Suprapubic skin (tissue), 4 donors: ENCODE measurements around the gene MSRB3. TPM values are rescaled to one million over a fixed set of nuclear protein-coding genes. Genes with fewer than 3 reads are reported as not detected.
"Not testable (repeated sequence)": the region's sequence is repeated elsewhere in the genome, so short reads cannot be mapped to it uniquely, and the experiment has no call there.

Experiments
- DNase-seq, 2 donors: peaks; one replicate each; pipeline ENCODE4 v3.0.0-alpha.2; 2019; ENCODE audit warnings: low spot score in 2 of 2
- H3K27ac ChIP-seq: fragments of 200-600 bp; sonication (generic); one replicate; pipeline ENCODE4 v1.5.1; 2019
- H3K27me3 ChIP-seq: fragments of 200-600 bp; sonication (generic); one replicate; pipeline ENCODE4 v1.5.1; 2019
- H3K36me3 ChIP-seq: fragments of 200-600 bp; sonication (generic); one replicate; pipeline ENCODE4 v1.5.1; 2019
- H3K4me1 ChIP-seq: fragments of 200-600 bp; sonication (generic); one replicate; pipeline ENCODE4 v1.5.1; 2019
- H3K4me3 ChIP-seq: fragments of 200-600 bp; sonication (generic); one replicate; pipeline ENCODE4 v1.5.1; 2019; ENCODE audit warnings: mild to moderate bottlenecking
- H3K9me3 ChIP-seq: fragments of 200-600 bp; sonication (generic); one replicate; pipeline ENCODE4 v1.5.1; 2019
- EP300 ChIP-seq: sonication (generic); formaldehyde crosslinking; IDR thresholded peaks from one replicate; pipeline ENCODE4 v1.6.1; 2017; ENCODE audit warnings: antibody characterized with exemption
- POLR2A ChIP-seq, 2 donors: fragments of 450-650 bp; IDR thresholded peaks; one replicate each; pipeline ENCODE4 v1.6.1; 2017; ENCODE audit warnings: antibody characterized with exemption in 2 of 2, mild to moderate bottlenecking in 2 of 2, moderate library complexity in 2 of 2
- POLR2AphosphoS5 ChIP-seq, 3 donors: sonication (generic); formaldehyde crosslinking; IDR thresholded peaks; one replicate each; pipeline ENCODE4 v1.6.1; 2017; ENCODE audit warnings: antibody characterized with exemption in 3 of 3
- WGBS: methylation state at CpG from one replicate; pipeline ENCODE4 v1.1.5; 2018; 5-methylcytosine and 5-hydroxymethylcytosine counted together
- total RNA-seq, 4 donors: library from RNA; depleted of rRNA; stranded (reverse); fragments of >200 nt; gene quantifications; one replicate each; pipeline ENCODE4 v1.1.0, GENCODE V29; 2016
- TF ChIP-seq, protein P1 (sequence below), 2 donors: fragments of 200-600 bp in 1 of 2; fragments of 450-650 bp in 1 of 2; sonication (generic) in 1 of 2; IDR thresholded peaks; one replicate each; pipeline ENCODE4 v1.5.1; 2016 to 2019; ENCODE audit warnings: antibody characterized with exemption in 2 of 2, mild to moderate bottlenecking in 1 of 2, moderate library complexity in 1 of 2

The MSRB3 gene
- total RNA-seq, 4 donors from 2014 or later = 5.2 to 16.9 (median 9.8) TPM

DNA sequence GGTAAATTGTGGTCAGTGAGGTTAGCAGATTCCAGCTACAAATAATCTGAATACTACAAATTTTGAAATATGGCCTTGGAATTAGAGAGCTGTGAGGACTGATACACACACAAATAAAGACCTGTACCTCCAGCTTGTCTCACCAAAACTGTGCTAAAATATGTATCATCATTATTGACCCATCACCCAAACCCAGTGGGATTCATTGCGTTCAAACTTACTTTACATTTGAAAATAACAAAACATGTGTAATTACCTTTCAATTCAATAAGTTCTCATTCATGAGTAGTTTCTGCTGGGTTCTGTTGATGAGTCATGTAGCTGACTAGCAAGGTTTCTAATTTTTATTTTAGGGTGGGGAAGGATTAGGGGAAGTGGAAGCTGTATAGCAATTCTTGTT, 170.9 kb downstream of the MSRB3 start:
- WGBS = 93% methylated on average over 1 of the region's 1 CpG
- no peaks in the 10 kb centered on the region for H3K36me3 ChIP-seq
- DNase-seq = no peak

DNA sequence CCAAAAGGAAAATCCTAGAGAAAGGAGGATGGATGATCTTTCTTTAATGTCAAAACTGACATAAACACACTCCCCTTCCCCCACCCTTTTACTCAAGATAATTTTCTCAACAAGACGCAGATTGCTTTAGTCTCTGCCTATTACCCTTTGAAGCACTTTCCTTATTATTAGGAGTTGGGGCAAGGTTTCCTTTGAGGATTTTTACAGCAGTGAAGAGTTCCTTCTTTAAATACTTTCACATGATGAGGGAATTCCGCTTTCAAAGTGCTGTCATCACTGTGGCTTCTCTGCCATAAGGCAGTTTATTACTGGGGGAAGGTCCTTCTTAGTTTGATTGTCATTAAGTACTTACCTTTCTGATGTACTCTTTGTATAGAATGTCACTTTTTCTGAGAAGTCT, 172.1 kb downstream of the MSRB3 start:
- Histone ChIP-seq H3K4me1 (no peaks in the 10 kb centered on the region), H3K27ac (no peak overlapping the region), H3K36me3 (no peaks in the 10 kb centered on the region), H3K9me3 (no peaks in the 10 kb centered on the region), H3K27me3 (no peaks in the 10 kb centered on the region), H3K4me3 (no peak overlapping the region)
- 60% methylated on average over 2 of the region's 2 CpGs for WGBS
- TF ChIP-seq EP300 = no peak
- no peak for TF ChIP-seq POLR2AphosphoS5 (IDR thresholded peaks at IDR 0.05)
- TF ChIP-seq, protein P1, sequence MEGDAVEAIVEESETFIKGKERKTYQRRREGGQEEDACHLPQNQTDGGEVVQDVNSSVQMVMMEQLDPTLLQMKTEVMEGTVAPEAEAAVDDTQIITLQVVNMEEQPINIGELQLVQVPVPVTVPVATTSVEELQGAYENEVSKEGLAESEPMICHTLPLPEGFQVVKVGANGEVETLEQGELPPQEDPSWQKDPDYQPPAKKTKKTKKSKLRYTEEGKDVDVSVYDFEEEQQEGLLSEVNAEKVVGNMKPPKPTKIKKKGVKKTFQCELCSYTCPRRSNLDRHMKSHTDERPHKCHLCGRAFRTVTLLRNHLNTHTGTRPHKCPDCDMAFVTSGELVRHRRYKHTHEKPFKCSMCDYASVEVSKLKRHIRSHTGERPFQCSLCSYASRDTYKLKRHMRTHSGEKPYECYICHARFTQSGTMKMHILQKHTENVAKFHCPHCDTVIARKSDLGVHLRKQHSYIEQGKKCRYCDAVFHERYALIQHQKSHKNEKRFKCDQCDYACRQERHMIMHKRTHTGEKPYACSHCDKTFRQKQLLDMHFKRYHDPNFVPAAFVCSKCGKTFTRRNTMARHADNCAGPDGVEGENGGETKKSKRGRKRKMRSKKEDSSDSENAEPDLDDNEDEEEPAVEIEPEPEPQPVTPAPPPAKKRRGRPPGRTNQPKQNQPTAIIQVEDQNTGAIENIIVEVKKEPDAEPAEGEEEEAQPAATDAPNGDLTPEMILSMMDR (IDR thresholded peaks at IDR 0.05) = no peak
- TF ChIP-seq POLR2A (IDR thresholded peaks at IDR 0.05) = no peak
- no peak for DNase-seq

More for the DNA sequence above, 170.9 kb downstream of the MSRB3 start:
- no peaks in the 10 kb centered on the region for H3K4me1 ChIP-seq
- no peaks in the 10 kb centered on the region for H3K9me3 ChIP-seq
- no peaks in the 10 kb centered on the region for H3K27me3 ChIP-seq
- TF ChIP-seq, protein P1 (IDR thresholded peaks at IDR 0.05) = no peak
- TF ChIP-seq POLR2AphosphoS5 (IDR thresholded peaks at IDR 0.05) = no peak
- no peak for TF ChIP-seq EP300
- TF ChIP-seq POLR2A (IDR thresholded peaks at IDR 0.05) = no peak
- H3K4me3 ChIP-seq = no peak overlapping the region
- H3K27ac ChIP-seq = no peak overlapping the region

DNA sequence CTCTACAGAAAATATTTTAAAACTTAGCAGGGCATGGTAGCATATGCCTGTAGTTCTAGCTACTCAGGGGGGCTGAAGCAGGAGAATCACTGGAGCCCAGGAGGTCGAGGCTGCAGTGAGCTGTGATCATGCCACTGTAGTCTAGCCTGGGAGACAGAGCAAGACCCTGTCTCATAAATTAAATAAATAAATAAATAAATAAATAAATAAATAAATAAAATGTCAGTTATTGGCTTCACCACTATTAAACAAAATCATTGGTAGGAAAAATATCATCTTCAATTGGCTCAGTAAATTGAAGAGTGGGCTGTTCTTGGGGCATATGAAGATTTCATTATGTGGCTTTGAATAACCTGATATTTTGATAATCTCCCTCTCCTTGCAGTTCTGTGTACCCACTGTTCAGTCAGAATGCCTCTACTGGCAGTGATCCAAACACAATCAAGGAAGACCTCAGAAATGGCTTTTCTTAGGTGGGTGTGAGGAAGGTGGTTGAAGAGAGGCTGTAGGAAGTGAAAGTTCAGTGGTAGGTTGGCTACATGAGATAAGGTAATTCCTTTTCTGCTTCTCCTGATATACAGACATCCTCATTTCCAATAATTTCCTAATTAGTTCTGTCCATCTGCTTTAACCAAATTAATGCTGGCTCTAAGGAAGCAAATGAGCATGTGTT, 175.8 kb downstream of the MSRB3 start:
- WGBS = 90% methylated on average over 1 of the region's 1 CpG
- TF ChIP-seq EP300 (no peak), POLR2AphosphoS5 (IDR thresholded peaks at IDR 0.05) (no peak), POLR2A (IDR thresholded peaks at IDR 0.05) (no peak)
- TF ChIP-seq, protein P1 (IDR thresholded peaks at IDR 0.05) = no peak
- no peaks in the 10 kb centered on the region for H3K9me3 ChIP-seq
- H3K27ac ChIP-seq = no peak overlapping the region
- H3K4me1 ChIP-seq = no peaks in the 10 kb centered on the region
- no peaks in the 10 kb centered on the region for H3K27me3 ChIP-seq
- DNase-seq = no peak
- no peak overlapping the region for H3K4me3 ChIP-seq
- no peaks in the 10 kb centered on the region for H3K36me3 ChIP-seq

DNA sequence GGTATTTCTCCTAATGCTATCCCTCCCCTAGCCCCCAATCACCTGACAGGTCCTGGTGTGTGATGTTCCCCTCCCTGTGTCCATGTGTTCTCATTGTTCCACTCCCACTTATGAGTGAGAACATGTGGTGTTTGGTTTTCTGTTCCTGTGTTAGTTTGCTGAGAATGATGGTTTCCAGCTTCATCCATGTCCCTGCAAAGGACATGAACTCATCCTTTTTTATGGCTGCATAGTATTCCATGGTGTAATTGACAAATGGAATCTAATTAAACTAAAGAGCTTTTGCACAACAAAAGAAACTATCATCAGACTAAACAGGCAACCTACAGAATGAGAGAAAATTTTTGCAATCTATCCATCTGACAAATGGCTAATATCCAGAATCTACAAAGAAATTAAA, 178.9 kb downstream of the MSRB3 start:
- not testable (repeated sequence) for H3K4me3 ChIP-seq, H3K36me3 ChIP-seq, DNase-seq, H3K4me1 ChIP-seq, H3K27ac ChIP-seq, H3K27me3 ChIP-seq, H3K9me3 ChIP-seq

DNA sequence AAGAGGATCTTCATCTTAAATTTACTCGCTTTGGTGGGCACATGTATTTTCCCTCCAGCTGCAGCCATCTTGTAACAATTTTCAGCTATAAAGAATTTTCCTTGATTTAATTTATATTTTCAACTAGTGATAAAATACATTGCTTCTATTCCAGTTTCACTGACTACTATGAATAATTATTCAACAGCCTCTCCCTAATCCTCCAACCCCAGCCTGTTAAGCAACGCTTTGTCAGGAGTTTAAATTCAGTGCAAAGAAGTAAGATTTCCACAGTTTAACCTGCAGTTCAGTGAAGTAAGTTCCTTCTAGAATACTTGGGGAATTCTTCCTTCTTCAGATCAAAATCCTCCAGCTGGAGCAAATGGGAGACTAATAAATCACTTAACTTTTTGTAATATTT, 180.2 kb downstream of the MSRB3 start:
- Histone ChIP-seq H3K27ac (no peak overlapping the region), H3K4me1 (no peaks in the 10 kb centered on the region), H3K27me3 (no peaks in the 10 kb centered on the region), H3K36me3 (no peaks in the 10 kb centered on the region), H3K4me3 (no peak overlapping the region), H3K9me3 (no peaks in the 10 kb centered on the region)
- DNase-seq = no peak
- TF ChIP-seq POLR2A (IDR thresholded peaks at IDR 0.05) = no peak
- TF ChIP-seq, protein P1 (IDR thresholded peaks at IDR 0.05) = no peak
- TF ChIP-seq POLR2AphosphoS5 (IDR thresholded peaks at IDR 0.05) = no peak
- 83% methylated on average over 2 of the region's 2 CpGs for WGBS

DNA sequence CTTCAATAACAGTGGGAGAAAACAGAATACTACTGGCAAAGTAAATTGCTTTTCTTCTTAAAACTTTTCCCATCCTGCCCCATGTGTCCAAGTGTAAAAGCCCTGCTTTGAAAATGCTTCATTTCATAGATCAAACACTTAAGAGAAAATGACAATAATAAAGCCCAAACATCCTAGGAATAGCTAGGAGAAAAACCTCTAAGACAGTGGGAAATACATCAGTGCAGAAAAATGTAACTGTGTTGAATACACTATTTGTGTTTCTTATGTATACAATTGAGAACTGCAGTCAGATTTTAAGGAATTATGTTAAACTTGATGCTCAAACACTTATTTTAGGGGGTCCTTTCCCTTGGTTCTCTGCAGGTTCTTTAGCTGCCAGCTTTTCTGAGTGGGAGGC, 181.1 kb downstream of the MSRB3 start:
- Histone ChIP-seq H3K27ac (no peak overlapping the region), H3K27me3 (no peaks in the 10 kb centered on the region), H3K36me3 (peaks cover 5% of the 10 kb centered on the region), H3K4me3 (no peak overlapping the region), H3K4me1 (no peaks in the 10 kb centered on the region), H3K9me3 (no peaks in the 10 kb centered on the region)
- no peak for TF ChIP-seq POLR2A (IDR thresholded peaks at IDR 0.05)
- no peak for DNase-seq
